HFF-Myc (cell line): ENCODE data around the gene CISH.

ENCODE experiments used
- DNase-seq: peaks from one replicate; pipeline ENCODE4 v3.0.0-alpha.2; 2011; ENCODE audit warnings: low read depth; ENCODE audit errors: extremely low read depth
- H3K4me3 ChIP-seq: replicated peaks from 2 replicates; pipeline ENCODE4 v1.5.1; 2011; ENCODE audit warnings: low read depth, mild to moderate bottlenecking, control low read depth, low read length
- CTCF ChIP-seq: IDR thresholded peaks from 2 replicates; pipeline ENCODE4 v1.5.1; 2012; ENCODE audit warnings: mild to moderate bottlenecking, low read depth, low read length, control low read depth; ENCODE audit errors: missing control alignments

Gene CISH

GRCh38 chr3:50583897-50584296 is 27.7 kb downstream of the CISH start:
- no peak for DNase-seq
- no peak overlapping the region for H3K4me3 ChIP-seq

DNA sequence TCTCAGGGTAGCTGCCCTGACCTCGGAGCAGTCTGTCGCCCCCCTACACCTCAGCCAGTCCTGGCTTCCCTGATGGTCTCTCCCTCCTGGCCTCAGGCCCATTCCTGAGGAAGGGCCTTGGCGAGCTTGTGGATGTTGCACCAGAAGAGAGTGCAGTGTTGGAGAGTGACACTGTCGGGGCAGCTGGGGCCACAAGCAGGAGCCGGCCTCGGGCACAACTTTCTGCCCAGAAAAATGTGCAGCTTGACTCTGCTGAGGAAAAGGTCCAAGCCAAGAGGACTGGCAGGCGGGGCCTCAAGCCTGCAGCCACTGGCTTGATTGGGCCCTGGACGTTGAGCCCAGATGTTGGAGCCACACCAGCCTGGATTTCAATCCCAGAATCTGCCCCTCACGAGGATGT is 29.5 kb downstream of the CISH start:
- DNase-seq = no peak
- TF ChIP-seq CTCF = no peak
- no peak overlapping the region for H3K4me3 ChIP-seq

More at GRCh38 chr3:50583897-50584296, 27.7 kb downstream of the CISH start:
- no peak for TF ChIP-seq CTCF

DNA sequence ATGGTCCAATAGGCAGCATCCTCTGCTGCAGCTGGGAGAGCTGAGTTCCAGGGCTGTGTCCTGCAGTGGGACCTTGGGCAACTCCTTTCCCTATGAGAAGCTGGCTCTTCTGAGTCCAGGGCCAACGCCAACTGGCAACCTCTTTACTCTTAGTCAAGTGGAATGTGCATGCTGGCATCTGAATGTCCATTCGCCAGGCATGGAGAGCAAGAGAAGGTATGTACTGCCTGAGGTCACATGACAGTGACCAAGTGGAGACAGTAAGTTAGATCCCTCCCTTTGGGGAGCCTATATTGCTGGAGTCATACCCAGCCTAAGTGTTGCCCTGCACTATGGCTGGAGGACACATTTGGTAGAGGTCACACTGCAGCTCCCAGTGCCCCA is 30.1 kb downstream of the CISH start:
- TF ChIP-seq CTCF = no peak
- no peak for DNase-seq
- no peak overlapping the region for H3K4me3 ChIP-seq

- no peak overlapping the region for H3K4me3 ChIP-seq
- DNase-seq = no peak
- TF ChIP-seq CTCF = peak; percentile 10
These were observed 30.7 kb downstream of the CISH start for GRCh38 chr3:50580683-50581458.

DNA sequence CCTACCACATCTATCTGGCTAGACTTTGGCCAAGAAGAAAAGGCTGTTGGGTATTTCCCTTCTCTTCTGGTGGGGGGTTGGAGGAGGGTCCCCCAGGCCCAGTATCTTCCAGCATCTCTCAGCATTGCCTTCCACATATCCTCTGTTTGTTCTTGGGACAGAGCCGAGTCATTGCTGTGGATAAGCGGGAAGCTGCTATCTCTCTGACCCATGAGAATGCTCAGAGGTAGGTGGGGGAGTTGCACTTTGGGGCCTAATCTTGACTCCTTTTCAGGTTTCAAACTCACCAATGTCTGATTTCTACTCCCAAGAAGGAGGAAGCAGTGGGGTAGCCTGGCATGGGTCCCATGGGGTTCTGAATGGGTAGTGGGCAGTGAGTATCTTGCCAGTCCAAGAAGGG is 34.2 kb downstream of the CISH start:
- no peak for TF ChIP-seq CTCF
- DNase-seq = no peak

DNA sequence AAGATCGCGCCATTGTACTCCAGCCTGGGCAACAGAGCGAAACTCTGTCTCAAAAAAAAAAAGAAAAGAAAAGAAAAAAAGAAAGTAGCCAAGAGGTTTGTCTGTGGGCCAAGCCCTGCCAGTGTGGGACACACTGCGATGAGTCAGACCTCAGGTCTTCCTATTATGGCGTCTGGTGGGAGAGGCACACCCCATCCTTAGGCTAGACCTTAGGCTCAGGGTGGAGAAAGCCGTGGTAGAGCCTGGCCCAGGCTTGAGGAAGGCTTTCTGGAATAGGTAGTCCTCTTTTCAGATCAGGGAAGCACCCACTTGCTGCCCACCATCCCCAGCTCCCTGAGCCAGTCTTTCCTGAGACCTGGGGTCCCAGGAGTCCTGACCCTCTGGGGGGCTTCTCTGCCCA is 36.2 kb downstream of the CISH start:
- no peak overlapping the region for H3K4me3 ChIP-seq
- no peak for DNase-seq
- no peak for TF ChIP-seq CTCF

More for the DNA sequence above, 34.2 kb downstream of the CISH start:
- H3K4me3 ChIP-seq = no peak overlapping the region

GRCh38 chr3:50574444-50574831 is 37.1 kb downstream of the CISH start:
- H3K4me3 ChIP-seq = no peak overlapping the region
- no peak for TF ChIP-seq CTCF
- DNase-seq = no peak
